Neuronal stem cell (in vitro differentiated cells): ENCODE measurements around the gene ADAM12.

Source experiments
- DNase-seq: peaks from one replicate; pipeline ENCODE4 v3.0.0-alpha.2; 2013; ENCODE audit warnings: low spot score
- H2AFZ ChIP-seq: one replicate; pipeline ENCODE4 v1.6.1; 2013; ENCODE audit warnings: mild to moderate bottlenecking, low read length, inconsistent platforms
- H2AK5ac ChIP-seq: 2 replicates; pipeline ENCODE4 v1.6.1; 2013; ENCODE audit warnings: low read depth, mild to moderate bottlenecking, inconsistent platforms, low read length, moderate library complexity, mixed read lengths
- H2BK120ac ChIP-seq: 2 replicates; pipeline ENCODE4 v1.6.1; 2013; ENCODE audit warnings: low read depth, mild to moderate bottlenecking, inconsistent platforms, low read length, moderate library complexity, mixed read lengths
- H2BK12ac ChIP-seq: one replicate; pipeline ENCODE4 v1.6.1; 2013; ENCODE audit warnings: low read length, inconsistent platforms
- H2BK15ac ChIP-seq: 2 replicates; pipeline ENCODE4 v1.6.1; 2013; ENCODE audit warnings: mild to moderate bottlenecking, low read length, inconsistent platforms, mixed read lengths
- H2BK5ac ChIP-seq: one replicate; pipeline ENCODE4 v1.6.1; 2013; ENCODE audit warnings: inconsistent platforms, mild to moderate bottlenecking, low read length, moderate library complexity
- H3K14ac ChIP-seq: one replicate; pipeline ENCODE4 v1.6.1; 2013; ENCODE audit warnings: low read length, inconsistent platforms
- H3K18ac ChIP-seq: 2 replicates; pipeline ENCODE4 v1.6.1; 2013; ENCODE audit warnings: low read length, inconsistent platforms
- H3K23ac ChIP-seq: 2 replicates; pipeline ENCODE4 v1.6.1; 2013; ENCODE audit warnings: low read depth, mild to moderate bottlenecking, mixed read lengths, low read length, inconsistent platforms; ENCODE audit not compliant: poor library complexity
- H3K27ac ChIP-seq: replicated peaks from 3 replicates; pipeline ENCODE4 v1.5.1; 2013; ENCODE audit warnings: low read length, inconsistent platforms
- H3K27me3 ChIP-seq, 3 experiments: 2 replicates each; pipeline ENCODE4 v1.6.1; 2013; ENCODE audit warnings: low read length in 3 of 3, mild to moderate bottlenecking in 2 of 3, inconsistent platforms in 1 of 3, low read depth in 1 of 3, mixed read lengths in 1 of 3, moderate library complexity in 1 of 3; ENCODE audit not compliant: control insufficient read depth in 3 of 3, insufficient read depth in 3 of 3
- H3K36me3 ChIP-seq, 2 donors: replicated peaks in 1 of 2; 2 replicates each; pipeline ENCODE4 v1.6.1; 2013; ENCODE audit warnings: low read length in 2 of 2; ENCODE audit not compliant: control insufficient read depth in 2 of 2, insufficient read depth in 2 of 2
- H3K4ac ChIP-seq: 2 replicates; pipeline ENCODE4 v1.6.1; 2013; ENCODE audit warnings: inconsistent platforms, mild to moderate bottlenecking, low read length, moderate library complexity
- H3K4me1 ChIP-seq, 2 donors: 1 replicate in 1 of 2; 2 replicates in 1 of 2; pipeline ENCODE4 v1.6.1; 2013; ENCODE audit warnings: low read length in 2 of 2, low read depth in 1 of 2; ENCODE audit not compliant: control insufficient read depth in 2 of 2, insufficient read depth in 1 of 2
- H3K4me2 ChIP-seq: one replicate; pipeline ENCODE4 v1.6.1; 2013; ENCODE audit warnings: mild to moderate bottlenecking, low read length, inconsistent platforms; ENCODE audit not compliant: insufficient read depth, poor library complexity, severe bottlenecking
- H3K4me3 ChIP-seq, 2 donors: 2 replicates each; pipeline ENCODE4 v1.5.1; 2013; ENCODE audit warnings: low read length in 2 of 2, mild to moderate bottlenecking in 2 of 2, inconsistent platforms in 1 of 2, moderate library complexity in 1 of 2
- H3K79me1 ChIP-seq: one replicate; pipeline ENCODE4 v1.6.1; 2013; ENCODE audit warnings: low read depth, mild to moderate bottlenecking, inconsistent platforms, low read length, moderate library complexity
- H3K9ac ChIP-seq: one replicate; pipeline ENCODE4 v1.6.1; 2013; ENCODE audit warnings: mild to moderate bottlenecking, low read depth, low read length, inconsistent platforms; ENCODE audit not compliant: poor library complexity
- H3K9me3 ChIP-seq, 2 donors: replicated peaks in 1 of 2; 2 replicates each; pipeline versions ENCODE3 to v1.6.1; 2013; ENCODE audit warnings: low read length in 2 of 2, mild to moderate bottlenecking in 2 of 2, inconsistent platforms in 1 of 2, low read depth in 1 of 2, mixed read lengths in 1 of 2, moderate library complexity in 1 of 2; ENCODE audit not compliant: control insufficient read depth in 2 of 2, insufficient read depth in 1 of 2
- H4K8ac ChIP-seq: one replicate; pipeline ENCODE4 v1.6.1; 2013; ENCODE audit warnings: low read depth, mild to moderate bottlenecking, inconsistent platforms, low read length, moderate library complexity
- H4K91ac ChIP-seq: one replicate; pipeline ENCODE4 v1.6.1; 2013; ENCODE audit warnings: low read length, low read depth, mild to moderate bottlenecking, inconsistent platforms; ENCODE audit not compliant: poor library complexity
- WGBS, 2 donors: extraction: QIAGEN DNeasy Blood & Tissue Kit; methylation state at CpG; one replicate each; pipeline ENCODE4 v1.1.7; 2013; ENCODE audit warnings: missing lambda C conversion rate in 2 of 2, mixed read lengths in 1 of 2; ENCODE audit not compliant: insufficient read length in 2 of 2, insufficient replicate concordance in 1 of 2; ENCODE audit errors: extremely low coverage in 2 of 2; 5-methylcytosine and 5-hydroxymethylcytosine counted together

ADAM12 gene

GRCh38 chr10:126022841-126023240 lies 365.4 kb downstream of the ADAM12 start:
- Histone ChIP-seq H3K9ac (no peak overlapping the region), H3K23ac (no peak overlapping the region), H3K18ac (no peak overlapping the region), H4K91ac (no peak overlapping the region), H2AK5ac (no peak overlapping the region), H4K8ac (no peak overlapping the region), H3K4me3 (no peak overlapping the region), H3K4ac (no peak overlapping the region), H3K9me3 (peaks cover 0 to under 1% of the 10 kb centered on the region in 2 donors), H2AFZ (no peak overlapping the region), H3K79me1 (no peaks in the 10 kb centered on the region), H3K36me3 (no peaks in the 10 kb centered on the region), H3K14ac (no peak overlapping the region), H2BK120ac (no peak overlapping the region), H3K4me2 (no peak overlapping the region), H3K27ac (no peak overlapping the region), H2BK12ac (no peak overlapping the region), H2BK15ac (no peak overlapping the region), H3K27me3 (no peaks in the 10 kb centered on the region), H3K4me1 (no peaks in the 10 kb centered on the region), H2BK5ac (no peak overlapping the region)
- DNase-seq = no peak
- no CpG with 5 or more reads among the region's 5 CpGs for WGBS, 2 donors

DNA sequence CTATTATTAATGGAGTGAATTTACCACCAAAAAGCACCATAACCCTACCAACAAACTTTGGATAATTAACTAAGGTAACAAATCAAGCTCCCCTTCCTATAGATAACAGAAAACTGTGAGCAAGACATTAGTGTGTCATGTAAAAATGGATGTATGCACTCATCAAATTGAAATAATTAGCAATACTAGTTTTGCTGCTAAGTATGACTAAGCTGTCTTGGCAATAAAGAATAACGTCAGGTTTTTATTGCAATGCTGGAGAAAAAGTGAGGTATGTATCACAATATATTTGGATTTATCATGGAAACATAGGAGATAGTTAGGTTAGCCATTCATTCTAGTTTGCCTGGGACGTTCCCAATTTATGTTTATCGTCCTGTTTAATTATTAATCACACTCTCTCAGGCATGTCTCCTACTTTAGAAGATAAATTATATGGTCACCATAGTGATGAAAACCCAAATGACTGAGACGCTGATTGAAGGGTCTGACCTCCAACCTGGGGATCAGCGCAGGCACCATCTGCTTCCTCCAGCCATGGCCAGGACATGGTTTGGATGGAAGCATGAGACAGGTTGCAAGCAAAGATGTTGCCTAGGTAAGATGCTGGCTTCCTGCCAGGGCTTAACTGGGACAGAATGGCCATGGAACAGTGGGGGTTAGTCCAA lies 366.3 kb downstream of the ADAM12 start:
- Histone ChIP-seq H3K79me1 (no peaks in the 10 kb centered on the region), H2BK12ac (no peak overlapping the region), H4K91ac (no peak overlapping the region), H3K27ac (no peak overlapping the region), H2AFZ (no peak overlapping the region), H2AK5ac (no peak overlapping the region), H3K18ac (no peak overlapping the region), H3K14ac (no peak overlapping the region), H3K4ac (no peak overlapping the region), H3K4me1 (no peaks in the 10 kb centered on the region), H4K8ac (no peak overlapping the region), H2BK5ac (no peak overlapping the region), H2BK15ac (no peak overlapping the region), H3K9ac (no peak overlapping the region), H3K23ac (no peak overlapping the region), H3K4me2 (no peak overlapping the region), H3K9me3 (no peaks in the 10 kb centered on the region), H2BK120ac (no peak overlapping the region), H3K4me3 (no peak overlapping the region), H3K36me3 (no peaks in the 10 kb centered on the region), H3K27me3 (no peaks in the 10 kb centered on the region)
- no CpG with 5 or more reads among the region's 5 CpGs for WGBS, 2 donors
- DNase-seq = no peak

DNA sequence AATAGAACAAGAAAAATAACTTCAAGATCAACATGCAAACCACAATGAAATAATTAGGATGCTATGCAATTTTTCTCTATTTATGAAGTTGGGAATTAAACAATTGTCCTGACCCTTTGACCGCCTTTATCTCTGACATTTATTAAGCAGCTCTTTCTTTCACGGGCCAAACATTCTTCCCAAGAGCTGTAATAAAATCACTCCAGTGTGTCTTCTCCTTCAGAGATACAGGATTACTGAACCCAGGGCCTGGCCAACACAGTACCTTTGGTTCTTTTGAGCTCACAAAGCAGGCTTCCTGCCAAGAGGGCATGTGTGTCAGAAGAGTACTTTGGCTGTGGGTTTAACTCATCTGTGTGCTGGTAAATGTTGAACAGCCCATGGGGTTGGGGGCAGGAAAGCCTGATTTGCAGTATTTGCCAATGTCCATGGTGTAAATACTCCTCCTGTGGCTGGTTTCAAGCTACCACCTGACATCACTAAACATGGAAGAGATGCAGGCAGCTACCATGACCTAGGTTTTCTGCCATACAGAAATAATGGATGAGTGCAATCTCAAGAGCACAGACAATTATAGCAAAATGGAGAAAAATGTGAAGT lies 370.2 kb downstream of the ADAM12 start:
- H2AK5ac ChIP-seq = no peak overlapping the region
- no peak overlapping the region for H3K4ac ChIP-seq
- no peaks in the 10 kb centered on the region for H3K36me3 ChIP-seq
- no peak overlapping the region for H4K91ac ChIP-seq
- no CpG with 5 or more reads among the region's 2 CpGs for WGBS, 2 donors
- no peak overlapping the region for H4K8ac ChIP-seq
- H2AFZ ChIP-seq = no peak overlapping the region
- H2BK5ac ChIP-seq = no peak overlapping the region
- H3K4me1 ChIP-seq = peaks cover 6 to 25% of the 10 kb centered on the region in 2 donors
- no peak overlapping the region for H2BK15ac ChIP-seq
- no peak overlapping the region for H2BK12ac ChIP-seq
- H3K14ac ChIP-seq = no peak overlapping the region
- no peaks in the 10 kb centered on the region for H3K27me3 ChIP-seq
- H3K4me2 ChIP-seq = no peak overlapping the region
- DNase-seq = no peak
- no peak overlapping the region for H2BK120ac ChIP-seq
- no peak overlapping the region for H3K18ac ChIP-seq
- H3K4me3 ChIP-seq = no peak overlapping the region
- H3K9ac ChIP-seq = no peak overlapping the region
- H3K23ac ChIP-seq = no peak overlapping the region
- no peak overlapping the region for H3K27ac ChIP-seq
- H3K79me1 ChIP-seq = no peaks in the 10 kb centered on the region
- no peaks in the 10 kb centered on the region for H3K9me3 ChIP-seq

DNA sequence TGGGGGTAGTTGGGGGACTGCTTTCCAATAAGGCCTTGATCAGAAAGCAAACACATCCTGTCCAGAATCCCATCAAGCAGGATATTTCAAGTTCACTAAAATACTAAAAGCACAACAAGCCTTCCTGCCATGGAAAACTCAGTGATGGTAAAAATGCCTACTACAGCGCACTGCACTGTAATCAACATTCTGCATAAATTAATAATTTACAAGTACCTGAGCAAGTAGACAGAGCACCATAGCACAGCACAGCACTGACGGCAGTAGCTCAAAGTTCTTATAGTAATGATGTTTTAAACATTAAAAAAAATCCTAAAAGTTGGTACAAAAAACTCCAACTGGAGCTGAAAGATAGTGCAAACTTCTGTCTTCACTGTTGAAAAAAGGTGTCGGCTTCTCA lies 371.4 kb downstream of the ADAM12 start:
- no peak overlapping the region for H3K4ac ChIP-seq
- no peak overlapping the region for H3K18ac ChIP-seq
- H3K79me1 ChIP-seq = no peaks in the 10 kb centered on the region
- no peak overlapping the region for H4K91ac ChIP-seq
- no peak overlapping the region for H2BK15ac ChIP-seq
- no peak overlapping the region for H3K27ac ChIP-seq
- H3K27me3 ChIP-seq = no peaks in the 10 kb centered on the region
- no peak overlapping the region for H3K4me3 ChIP-seq
- no CpG with 5 or more reads among the region's 3 CpGs for WGBS, 2 donors
- no peak for DNase-seq
- H4K8ac ChIP-seq = no peak overlapping the region
- no peaks in the 10 kb centered on the region for H3K9me3 ChIP-seq
- no peaks in the 10 kb centered on the region for H3K36me3 ChIP-seq
- peaks cover 6 to 25% of the 10 kb centered on the region in 2 donors for H3K4me1 ChIP-seq
- H2BK120ac ChIP-seq = no peak overlapping the region
- H3K9ac ChIP-seq = no peak overlapping the region
- no peak overlapping the region for H2AK5ac ChIP-seq
- no peak overlapping the region for H3K14ac ChIP-seq
- no peak overlapping the region for H2BK12ac ChIP-seq
- H3K4me2 ChIP-seq = no peak overlapping the region
- H3K23ac ChIP-seq = no peak overlapping the region
- H2BK5ac ChIP-seq = no peak overlapping the region
- peak overlapping the region; percentile 36 for H2AFZ ChIP-seq
